CD4-positive, alpha-beta T cell treated with Interleukin-15 for 4 hours (primary cell): ENCODE results near the gene UPF1.
A peak's percentile ranks its signal among the peaks of the same experiment; 100 is the strongest.

Experiments
- DNase-seq: peaks from one replicate; pipeline ENCODE4 v3.0.0-alpha.2; 2020; ENCODE audit warnings: low spot score

The UPF1 gene

DNA sequence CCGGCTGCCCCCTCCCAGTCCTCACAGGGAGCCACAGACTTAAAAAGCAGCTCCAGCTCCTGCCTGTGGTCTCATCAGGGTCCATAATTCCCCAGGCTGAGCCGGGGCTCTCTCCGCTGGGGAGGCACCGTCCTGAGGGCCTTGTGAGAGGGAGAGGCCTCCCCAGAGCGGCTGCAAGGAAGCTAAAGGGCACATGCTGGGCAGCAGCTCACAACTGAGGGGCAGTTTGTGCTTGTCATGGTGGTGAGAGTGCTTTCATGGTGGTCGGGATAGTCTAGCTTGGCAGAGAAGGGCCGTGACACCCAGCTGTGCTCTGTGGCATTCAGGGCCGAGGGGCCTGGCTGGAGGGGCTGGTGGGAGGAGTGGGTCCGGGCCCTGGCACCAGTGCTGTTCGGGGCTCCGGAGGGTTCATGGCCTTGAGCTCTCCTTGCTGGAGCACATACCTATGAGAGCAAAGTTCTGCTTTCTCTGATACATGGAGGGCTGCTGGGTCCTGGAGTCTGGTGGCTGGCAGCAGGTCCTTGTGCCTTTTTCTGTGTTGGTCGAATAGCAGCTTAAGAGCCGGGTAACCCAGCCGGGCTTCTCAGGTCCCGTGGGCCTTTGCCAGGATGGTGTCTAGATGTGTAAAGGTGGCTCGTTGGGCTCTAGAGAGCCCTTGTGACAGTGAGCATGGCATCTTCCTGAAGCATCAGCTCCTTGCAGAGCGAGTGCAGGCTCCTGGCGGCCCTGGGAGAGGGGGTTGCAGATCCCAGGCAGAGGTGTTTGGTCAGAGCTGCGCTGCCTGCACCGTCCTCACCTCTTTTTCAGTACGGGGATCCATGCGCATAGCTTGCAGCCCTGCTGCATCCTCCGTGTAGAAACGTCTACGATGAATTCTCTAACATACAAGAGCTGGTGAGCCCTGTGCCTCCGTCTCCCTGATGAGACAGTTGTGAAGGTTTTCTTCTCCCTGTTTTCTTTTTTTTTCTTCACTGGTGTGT, 8.8 kb downstream of the UPF1 start:
- no peak for DNase-seq

DNA sequence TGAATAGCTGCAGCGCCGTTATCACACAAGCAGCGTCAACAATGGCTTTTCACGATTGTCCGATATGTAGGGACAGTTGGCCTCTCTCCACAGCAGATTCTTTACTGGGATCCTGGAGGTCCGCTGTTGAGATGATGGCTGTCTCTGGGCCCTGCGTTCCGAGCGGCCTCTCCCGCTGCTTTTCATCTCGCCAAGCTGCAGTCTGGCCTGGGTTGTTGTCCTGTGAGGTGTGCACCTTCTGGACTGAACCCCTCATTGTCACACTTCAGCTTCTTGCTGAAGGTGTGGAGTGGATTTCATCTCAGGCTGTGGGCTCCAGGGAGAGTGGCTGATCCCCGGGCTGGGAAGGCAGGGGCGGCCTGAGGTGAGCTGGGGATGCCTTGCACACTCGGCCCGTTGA, 9.6 kb downstream of the UPF1 start:
- no peak for DNase-seq

DNA sequence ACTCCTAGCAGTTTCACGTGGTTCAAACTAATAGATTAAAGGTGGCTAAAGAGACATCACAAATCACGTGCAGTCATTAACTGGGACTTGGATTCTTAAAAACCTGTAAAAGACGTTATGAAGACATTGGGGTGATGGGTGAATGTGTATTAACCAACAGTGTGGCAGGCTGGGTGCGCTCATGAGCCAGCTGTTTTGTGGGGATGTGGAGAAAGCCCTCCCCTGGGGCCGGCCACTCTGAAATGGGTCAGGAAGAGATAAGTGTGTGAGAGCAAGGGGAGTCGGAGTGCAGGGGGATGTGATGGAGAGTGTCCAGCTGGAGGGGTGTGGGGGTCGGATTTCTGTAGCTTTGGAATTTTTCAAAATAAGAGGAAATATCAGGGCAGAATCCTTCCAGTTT, 10.4 kb downstream of the UPF1 start:
- no peak for DNase-seq

DNA sequence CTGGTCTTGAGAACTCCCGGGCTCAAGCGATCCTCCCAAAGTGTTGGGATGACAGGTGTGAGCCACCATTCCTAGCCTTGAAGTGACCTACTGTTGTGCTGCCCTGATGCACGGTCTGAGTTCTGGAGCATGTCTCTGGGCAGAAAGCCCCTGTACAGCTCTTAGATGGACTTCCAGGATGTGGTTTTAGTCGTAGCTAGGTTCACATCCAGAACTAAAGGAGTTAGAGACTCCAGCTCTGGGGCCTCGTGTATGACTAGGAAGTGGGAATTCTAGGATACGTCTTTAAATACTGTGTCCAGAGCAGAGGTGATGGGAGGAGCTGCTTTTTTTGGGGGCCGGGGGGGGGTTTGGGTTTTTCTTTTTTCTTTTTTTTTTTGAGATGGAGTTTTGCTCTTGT, 12.2 kb downstream of the UPF1 start:
- DNase-seq: no peak

DNA sequence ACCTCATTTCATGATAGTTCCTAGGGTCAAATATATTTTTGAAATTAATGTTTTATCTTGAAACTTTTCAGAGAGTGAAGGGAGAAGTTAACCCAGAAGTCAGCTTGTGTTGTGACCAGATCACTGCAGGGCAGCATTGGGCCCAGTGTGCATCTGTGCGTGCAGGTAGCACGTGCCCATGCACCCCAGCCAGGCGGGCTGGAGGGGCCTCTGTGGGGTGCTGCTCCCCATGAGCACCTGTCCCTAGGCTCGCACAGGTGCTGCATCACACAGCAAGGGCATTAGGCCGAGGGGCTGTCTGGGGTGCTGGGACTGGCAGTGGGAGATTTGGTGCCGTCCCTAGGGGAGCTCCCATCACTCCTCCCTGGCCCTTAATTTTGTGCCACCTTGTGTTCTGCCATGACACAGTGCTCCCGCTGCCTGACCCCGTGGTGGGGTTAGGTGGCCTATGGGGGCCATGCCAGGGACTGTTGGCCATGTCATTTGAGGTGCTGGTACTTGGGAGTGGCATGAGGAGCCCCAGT, 13.1 kb downstream of the UPF1 start:
- DNase-seq: no peak

DNA sequence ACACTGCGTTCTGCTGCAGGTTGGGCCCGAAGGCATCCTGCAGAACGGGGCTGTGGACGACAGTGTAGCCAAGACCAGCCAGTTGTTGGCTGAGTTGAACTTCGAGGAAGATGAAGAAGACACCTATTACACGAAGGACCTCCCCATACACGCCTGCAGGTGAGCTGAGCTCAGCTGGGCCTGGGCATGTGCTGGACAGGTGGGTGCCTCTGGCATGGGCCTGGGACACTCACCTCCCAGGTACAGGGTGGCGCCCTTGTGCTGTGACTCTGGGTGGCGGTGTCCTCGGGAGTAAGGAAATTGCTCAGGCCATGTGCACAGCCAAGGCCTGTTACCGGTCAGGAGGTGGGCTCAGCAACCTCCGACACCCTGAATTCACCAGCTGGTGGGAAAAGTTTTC, 14.2 kb downstream of the UPF1 start:
- no peak for DNase-seq

DNA sequence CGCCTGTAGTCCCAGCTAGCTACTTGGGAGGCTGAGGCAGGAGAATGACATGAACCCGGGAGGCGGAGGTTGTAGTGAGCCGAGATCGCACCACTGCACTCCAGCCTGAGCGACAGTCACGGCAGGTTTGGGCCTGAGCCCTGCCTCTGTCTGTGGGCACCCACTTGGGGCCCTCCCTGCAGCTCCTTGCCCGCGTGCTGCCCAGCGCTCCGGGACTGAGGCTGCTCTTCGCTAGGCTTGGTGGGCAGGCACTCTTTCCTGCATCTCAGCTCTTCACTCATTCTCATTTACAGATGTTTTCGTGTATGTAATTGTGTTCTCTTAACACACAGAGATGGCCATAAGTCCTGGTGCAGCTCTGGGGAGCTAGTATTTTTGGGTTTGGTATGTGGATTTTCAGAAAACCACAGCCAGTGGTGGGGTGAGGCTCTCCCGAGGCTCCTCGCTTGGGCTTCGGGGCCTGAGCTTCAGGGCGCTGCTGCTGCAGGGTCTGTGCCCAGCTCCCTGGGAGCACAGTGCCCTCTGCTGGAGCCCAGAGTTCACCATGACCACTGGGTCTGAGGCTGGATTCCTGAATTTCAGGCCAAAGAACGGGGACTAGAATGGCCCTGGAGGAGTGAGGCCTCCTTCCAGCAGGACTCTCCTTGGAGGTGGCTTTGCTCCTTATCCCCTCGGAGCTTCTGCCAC, 15.2 kb downstream of the UPF1 start:
- DNase-seq: peak; percentile 60

DNA sequence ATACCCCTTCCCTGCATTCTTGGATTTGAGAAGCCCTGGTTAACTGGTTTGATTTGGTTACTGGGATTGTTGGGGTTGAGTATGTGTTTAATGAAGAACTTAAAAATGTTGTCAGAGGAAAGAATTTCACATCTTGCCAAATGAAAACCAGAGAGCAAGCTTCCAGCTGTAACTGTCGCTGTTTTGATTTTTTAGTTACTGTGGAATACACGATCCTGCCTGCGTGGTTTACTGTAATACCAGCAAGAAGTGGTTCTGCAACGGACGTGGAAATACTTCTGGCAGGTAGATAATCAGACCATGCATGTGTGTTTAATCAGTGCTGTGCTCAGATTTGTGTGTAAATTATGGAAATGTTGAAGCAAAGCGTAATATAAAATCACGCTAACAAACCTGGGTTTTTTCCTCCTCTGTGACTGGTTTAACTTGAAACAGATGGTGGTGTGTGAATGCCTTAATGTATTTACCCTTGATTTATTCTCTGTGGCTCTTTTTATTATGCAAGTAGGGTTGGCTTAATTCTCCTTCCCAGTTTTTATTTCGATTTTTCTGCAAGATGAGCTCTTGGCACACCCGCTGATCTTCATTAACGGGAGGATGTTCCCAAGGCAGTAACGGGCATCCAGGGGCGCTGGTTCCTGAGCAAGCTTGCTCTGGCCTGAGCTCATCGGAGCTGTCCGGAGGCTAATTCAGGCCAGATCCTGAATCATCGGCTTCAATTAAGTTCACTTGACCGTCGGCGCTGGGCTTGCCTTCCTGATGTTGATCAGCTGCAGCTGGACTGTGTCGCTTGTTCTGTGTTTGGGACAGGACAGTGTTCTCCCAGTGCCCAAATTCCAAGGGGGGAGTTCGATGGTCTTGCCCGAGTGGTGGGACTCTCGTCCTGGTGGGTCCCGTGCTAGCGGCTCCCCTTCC, 16.0 kb downstream of the UPF1 start:
- DNase-seq: no peak

DNA sequence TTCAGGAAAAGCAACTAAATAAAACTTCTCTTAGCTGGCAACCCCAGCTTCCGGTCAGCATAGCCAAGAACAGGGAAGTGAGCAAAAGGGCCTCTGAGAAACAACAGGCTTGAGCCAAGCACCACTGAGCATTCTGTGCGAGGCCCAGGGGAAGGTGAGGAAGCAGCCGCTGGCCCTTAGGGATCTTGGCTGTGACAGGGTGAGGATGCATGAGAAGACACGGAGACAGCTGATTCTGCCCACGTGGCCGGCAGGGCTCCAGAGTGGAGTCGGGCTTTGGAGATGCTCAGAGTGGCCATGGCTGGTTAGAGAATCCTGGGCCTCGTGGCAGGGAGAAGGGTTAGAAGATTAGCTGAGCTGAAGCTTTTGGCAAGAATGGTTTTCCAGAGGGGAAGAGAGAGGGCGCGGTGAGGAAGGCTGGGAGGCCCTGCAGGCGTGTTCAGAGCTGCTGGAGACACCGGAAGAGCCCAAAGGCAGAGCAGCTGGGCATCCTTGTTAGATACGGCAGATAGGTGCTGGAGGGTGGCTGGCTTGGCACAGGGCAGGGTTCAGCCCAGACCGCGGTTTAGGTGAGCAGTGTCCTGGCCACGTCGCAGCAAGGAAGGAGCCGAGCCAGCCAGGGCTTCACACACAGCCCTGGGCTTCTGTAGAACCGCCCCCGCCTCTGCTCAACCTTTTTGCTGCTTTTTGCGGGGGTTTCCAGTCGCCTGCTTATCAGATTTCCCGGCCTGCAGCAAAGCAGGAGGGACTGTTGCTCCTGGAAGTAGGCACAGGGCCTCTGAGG, 17.3 kb downstream of the UPF1 start:
- no peak for DNase-seq

DNA sequence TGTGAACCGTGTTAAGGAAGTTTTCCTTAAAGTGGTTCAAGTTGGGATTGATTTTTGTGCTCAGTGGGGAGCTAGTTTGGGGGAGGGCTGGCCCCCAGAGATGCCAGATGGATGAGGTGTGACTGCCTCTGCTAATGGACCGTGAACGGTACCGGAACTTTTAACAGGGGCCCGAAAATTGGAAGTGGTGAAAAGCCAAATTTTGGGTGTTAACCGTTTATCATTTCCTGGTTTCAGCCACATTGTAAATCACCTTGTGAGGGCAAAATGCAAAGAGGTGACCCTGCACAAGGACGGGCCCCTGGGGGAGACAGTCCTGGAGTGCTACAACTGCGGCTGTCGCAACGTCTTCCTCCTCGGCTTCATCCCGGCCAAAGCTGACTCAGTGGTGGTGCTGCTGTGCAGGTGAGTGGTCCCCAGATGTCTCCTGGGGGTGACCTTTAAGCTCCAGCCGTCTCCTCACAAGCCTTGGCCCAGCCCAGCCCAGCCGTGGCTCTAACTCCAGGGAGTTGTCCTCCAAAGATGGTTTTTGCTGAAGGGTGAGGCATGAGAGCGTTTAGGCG, 18.2 kb downstream of the UPF1 start:
- DNase-seq: no peak

DNA sequence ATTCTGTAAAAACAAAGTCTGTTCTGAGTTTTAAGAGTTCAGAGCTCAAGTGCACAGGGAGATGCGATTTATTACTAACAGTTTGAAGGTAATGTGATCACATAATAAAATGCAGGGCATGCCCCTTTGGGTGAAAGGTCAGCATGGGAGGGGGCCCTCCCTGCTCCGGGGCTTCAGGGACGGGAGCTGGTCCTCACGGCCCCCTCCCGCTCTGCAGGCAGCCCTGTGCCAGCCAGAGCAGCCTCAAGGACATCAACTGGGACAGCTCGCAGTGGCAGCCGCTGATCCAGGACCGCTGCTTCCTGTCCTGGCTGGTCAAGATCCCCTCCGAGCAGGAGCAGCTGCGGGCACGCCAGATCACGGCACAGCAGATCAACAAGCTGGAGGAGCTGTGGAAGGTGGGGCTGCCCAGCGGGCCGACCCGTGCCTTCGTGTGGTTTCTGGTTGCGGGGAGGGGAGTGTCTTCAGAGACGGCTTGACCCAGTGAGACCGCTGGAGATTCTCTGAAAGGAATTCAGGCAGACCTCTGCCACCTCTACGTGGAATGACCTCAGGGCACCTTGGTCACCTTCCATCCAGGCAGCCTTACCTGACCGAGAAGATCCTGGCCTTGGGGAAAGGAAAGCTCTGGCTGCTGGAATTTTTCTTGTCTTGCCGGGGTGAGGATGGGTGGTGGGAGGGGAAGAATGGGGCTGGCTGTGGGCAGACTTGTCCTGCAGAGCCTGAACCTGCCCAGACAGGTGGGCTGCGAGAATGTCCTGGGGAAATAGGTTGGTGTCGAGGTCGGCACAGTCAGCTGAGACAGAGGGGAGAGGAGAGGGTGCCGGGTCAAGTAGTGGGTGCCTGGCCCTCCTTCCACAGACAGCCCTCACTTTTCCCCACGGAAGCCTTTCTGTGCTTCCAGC, 19.0 kb downstream of the UPF1 start:
- no peak for DNase-seq

DNA sequence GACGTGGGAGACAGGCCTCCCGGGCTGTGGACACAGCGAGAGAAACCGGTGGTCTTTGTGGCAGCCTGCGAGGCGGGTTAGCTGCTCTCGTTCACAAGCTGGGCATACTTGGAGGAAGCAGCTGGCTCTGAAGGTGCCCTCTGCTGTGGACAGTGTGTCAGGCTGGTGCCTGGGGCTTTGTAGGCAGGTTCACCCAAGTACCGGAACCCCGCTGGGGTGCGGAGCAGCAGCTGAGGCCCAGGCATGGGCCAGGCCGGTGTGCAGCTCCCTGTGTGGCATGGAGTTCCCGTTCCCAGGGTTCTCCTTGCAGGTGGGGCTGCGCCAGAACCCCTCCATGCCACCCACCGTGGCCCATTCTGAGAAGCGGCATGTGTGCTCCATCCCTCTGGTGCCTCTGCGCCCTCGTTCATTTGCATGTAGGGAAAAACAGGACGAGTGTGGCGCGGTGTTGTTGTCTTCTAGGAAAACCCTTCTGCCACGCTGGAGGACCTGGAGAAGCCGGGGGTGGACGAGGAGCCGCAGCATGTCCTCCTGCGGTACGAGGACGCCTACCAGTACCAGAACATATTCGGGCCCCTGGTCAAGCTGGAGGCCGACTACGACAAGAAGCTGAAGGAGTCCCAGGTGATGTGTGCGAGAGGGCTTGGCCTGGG, 20.0 kb downstream of the UPF1 start:
- DNase-seq: no peak

DNA sequence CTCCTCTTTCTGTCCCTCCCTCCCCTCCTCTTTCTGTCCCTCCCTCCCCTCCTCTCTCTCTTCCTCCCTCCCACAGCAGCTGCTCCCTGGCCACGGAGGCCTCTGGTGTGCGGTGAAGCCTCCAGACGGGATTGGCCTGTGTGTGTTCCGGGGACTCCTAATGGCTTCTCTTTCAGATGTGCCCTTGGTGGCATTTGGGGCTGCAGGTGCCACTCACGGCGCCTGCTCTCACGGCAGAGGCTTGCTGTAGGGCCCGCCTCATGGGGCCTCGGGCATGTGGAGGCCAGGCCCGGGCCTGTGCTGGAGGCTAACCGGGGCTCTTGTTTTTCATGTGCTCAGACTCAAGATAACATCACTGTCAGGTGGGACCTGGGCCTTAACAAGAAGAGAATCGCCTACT, 20.9 kb downstream of the UPF1 start:
- DNase-seq: no peak

DNA sequence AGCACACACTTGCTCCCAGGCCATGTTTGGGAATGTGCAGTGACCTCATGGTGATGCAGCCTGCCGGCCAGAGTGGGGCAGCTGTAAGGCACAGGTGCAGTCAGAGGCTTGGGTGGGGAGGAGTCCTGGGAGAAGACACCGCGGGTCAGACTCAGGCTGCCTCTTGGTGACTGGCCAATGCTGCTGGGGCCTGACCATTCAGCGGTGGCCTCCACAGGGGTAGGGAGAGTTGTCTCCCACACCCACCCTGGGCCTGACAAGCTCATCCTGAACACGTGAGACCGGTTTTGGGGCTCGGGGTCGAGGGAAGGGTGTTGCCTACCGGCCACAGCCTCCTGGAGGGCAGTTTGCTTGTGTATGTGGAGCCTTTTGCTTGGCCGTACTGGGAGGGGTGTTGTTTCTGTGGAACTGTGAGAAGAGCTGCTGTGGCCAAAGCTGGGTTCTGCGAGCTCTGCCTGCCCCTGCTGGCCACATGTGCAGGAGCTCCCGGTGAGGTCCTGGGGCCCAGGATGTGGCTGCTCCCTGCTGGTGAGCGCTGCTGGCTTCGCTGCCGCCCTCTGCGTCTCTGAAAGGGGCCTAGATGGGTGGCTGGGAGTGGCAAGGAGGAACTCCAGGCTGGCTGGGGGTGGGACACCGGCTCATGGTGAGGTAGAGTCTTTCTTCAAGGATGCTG, 22.1 kb downstream of the UPF1 start:
- no peak for DNase-seq

DNA sequence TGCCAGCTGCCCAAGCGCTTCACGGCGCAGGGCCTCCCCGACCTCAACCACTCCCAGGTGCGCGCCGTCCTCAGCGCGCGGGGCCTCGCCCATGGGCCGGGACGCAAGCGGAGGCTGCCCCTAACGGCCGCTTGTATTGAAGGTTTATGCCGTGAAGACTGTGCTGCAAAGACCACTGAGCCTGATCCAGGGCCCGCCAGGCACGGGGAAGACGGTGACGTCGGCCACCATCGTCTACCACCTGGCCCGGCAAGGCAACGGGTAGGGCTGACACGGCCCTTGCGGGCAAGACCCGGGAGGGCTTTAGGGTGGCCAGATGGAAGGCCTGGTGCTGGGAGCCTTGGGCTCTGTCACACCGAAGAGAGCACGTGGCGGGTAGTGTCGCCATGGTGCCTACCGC, 23.2 kb downstream of the UPF1 start:
- DNase-seq: no peak

DNA sequence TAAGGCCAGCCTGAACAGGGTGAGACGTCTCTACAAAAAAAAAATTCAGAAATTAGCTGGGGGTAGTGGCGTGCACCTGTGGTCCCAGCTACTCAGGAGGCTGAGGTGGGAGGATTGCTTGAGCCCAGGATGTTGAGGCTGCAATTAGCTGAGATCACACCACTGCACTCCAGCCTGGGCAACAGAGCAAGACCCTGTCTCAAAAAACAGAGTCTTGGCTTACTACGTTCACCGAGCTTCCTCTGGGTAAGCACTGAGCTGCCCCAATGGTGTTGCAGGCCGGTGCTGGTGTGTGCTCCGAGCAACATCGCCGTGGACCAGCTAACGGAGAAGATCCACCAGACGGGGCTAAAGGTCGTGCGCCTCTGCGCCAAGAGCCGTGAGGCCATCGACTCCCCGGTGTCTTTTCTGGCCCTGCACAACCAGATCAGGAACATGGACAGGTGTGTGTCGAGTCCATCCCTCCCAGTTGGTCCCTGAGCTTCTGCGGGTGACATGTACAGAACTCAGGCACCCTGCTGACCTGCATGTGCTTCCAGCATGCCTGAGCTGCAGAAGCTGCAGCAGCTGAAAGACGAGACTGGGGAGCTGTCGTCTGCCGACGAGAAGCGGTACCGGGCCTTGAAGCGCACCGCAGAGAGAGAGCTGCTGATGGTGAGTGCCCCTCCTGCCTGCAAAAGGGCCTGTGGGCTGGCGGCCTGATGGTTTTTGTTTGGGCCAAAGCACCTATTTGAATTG, 24.1 kb downstream of the UPF1 start:
- DNase-seq: no peak

DNA sequence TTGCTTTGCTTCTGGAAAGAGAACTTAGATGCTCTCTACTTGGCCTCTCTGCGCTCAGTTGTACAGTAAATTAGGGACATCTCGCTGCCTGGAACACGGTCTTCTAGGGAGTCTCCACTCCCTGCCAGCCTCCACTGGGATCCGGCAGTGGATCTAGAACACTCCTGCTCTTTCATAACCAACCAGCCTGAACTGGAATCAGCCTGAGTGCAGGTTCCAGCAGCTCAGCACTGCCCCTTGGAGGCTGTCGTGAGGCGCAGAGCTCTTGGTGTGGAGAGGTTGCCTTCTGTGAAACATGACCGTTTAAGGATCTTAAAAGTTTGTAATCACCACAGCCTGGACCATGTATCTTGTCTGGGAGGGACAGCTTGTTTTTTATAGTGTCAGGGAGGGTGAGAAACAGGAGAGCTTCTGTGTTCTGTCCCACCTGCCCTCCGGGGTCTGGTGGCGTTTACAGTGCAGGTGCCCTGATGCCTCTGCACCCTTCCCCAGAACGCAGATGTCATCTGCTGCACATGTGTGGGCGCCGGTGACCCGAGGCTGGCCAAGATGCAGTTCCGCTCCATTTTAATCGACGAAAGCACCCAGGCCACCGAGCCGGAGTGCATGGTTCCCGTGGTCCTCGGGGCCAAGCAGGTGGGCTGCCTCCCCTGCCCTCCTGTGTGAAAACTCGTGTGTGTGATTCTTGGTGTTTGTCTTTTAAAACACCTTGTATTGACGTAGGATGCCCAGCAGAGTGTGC, 24.8 kb downstream of the UPF1 start:
- DNase-seq: no peak
